NCI-H2196 treated with DMSO at 0.1 percent for 48 hours (cell line): ENCODE data around the gene MMD.
"Not testable (repeated sequence)": the region's sequence is repeated elsewhere in the genome, so short reads cannot be mapped to it uniquely, and the experiment has no call there.

ENCODE experiments used
- DNase-seq: peaks from one replicate; lab custom pipeline; 2025; ENCODE audit not compliant: unreplicated experiment; lab: John Stamatoyannopoulos, UW

MMD gene

GRCh38 chr17:55395803-55396505 lies 25.7 kb downstream of the MMD start:
- DNase-seq, result no peak

- DNase-seq, result no peak
Observed at GRCh38 chr17:55394357-55395021, 27.1 kb downstream of the MMD start.

- no peak for DNase-seq
Observed at GRCh38 chr17:55391764-55392467, 29.7 kb downstream of the MMD start.

- DNase-seq, result no peak
Observed at GRCh38 chr17:55391244-55391757, 30.3 kb downstream of the MMD start.

- DNase-seq, result no peak
Observed at GRCh38 chr17:55390364-55390977, 31.2 kb downstream of the MMD start.

GRCh38 chr17:55389715-55390114 lies 31.9 kb downstream of the MMD start:
- not testable (repeated sequence) for DNase-seq

- DNase-seq, result no peak
Observed at GRCh38 chr17:55388842-55389241, 32.8 kb downstream of the MMD start.

- no peak for DNase-seq
Observed at GRCh38 chr17:55386796-55387332, 34.8 kb downstream of the MMD start.

GRCh38 chr17:55384643-55385232 lies 36.9 kb downstream of the MMD start:
- no peak for DNase-seq

GRCh38 chr17:55383771-55384642 lies 37.6 kb downstream of the MMD start:
- no peak for DNase-seq

GRCh38 chr17:55381017-55381770 lies 40.4 kb downstream of the MMD start:
- DNase-seq, result no peak

GRCh38 chr17:55377671-55378275 lies 43.9 kb downstream of the MMD start:
- DNase-seq, result no peak

GRCh38 chr17:55368706-55369105 lies 52.9 kb downstream of the MMD start:
- DNase-seq, result no peak

GRCh38 chr17:55366020-55366481 lies 55.6 kb downstream of the MMD start:
- DNase-seq, result no peak

GRCh38 chr17:55363033-55363432 lies 58.6 kb downstream of the MMD start:
- DNase-seq, result no peak

- no peak for DNase-seq
Observed at GRCh38 chr17:55360971-55361370, 60.7 kb downstream of the MMD start.

- peak; percentile 48 for DNase-seq
Observed at GRCh38 chr17:55356434-55357328, 65.0 kb downstream of the MMD start.

- no peak for DNase-seq
Observed at GRCh38 chr17:55354941-55355340, 66.7 kb downstream of the MMD start.
